ENCODE measurements around the gene PPP1R36. TPM values are rescaled to one million over a fixed set of nuclear protein-coding genes. Genes with fewer than 3 reads are reported as not detected.

PPP1R36 gene
- total and polyA plus RNA-seq, 2 of the 8 experiments (the other 6 are each of a cell fraction or from before 2014, with no cell fraction given) = 0.39 to 0.93 TPM

- TF ChIP-seq ASH2L (IDR thresholded peaks at IDR 0.05; ENCODE audit: low read length) = no peak
Observed at GRCh38 chr14:64572386-64573104, 22.8 kb downstream of the PPP1R36 start (continued).
